Activated CD4-positive, alpha-beta memory T cell treated with anti-CD3 and anti-CD28 coated beads for 36 hours (primary cell): ENCODE data around the gene GLDC. TPM values are rescaled to one million over a fixed set of nuclear protein-coding genes. Genes with fewer than 3 reads are reported as not detected.

Experiments used
- CTCF ChIA-PET: fragments of 350-600 bp; sonication (Branson Sonifier 250); formaldehyde crosslinking; loops from one replicate; lab custom pipeline; 2021; ENCODE audit warnings: antibody characterized with exemption, inconsistent platforms; lab: Charles Lee
- POLR2A ChIA-PET: fragments of 350-600 bp; sonication (Branson Sonifier 250); formaldehyde crosslinking; loops from one replicate; lab custom pipeline; 2021; ENCODE audit warnings: antibody characterized with exemption; lab: Charles Lee
- DNase-seq: peaks from one replicate; pipeline ENCODE4 v3.0.0-alpha.2; 2020
- H3K27ac Mint-ChIP-seq: one replicate; pipeline ENCODE4 v1.8.0; 2021; ENCODE audit warnings: mixed read lengths
- H3K27me3 Mint-ChIP-seq: one replicate; pipeline ENCODE4 v1.8.0; 2021; ENCODE audit warnings: mixed read lengths
- H3K36me3 Mint-ChIP-seq: one replicate; pipeline ENCODE4 v1.8.0; 2021; ENCODE audit warnings: mixed read lengths
- H3K4me1 Mint-ChIP-seq: one replicate; pipeline ENCODE4 v1.8.0; 2021; ENCODE audit warnings: low read depth, mixed read lengths
- H3K4me3 Mint-ChIP-seq: one replicate; pipeline ENCODE4 v1.8.0; 2021; ENCODE audit warnings: mild to moderate bottlenecking, mixed read lengths
- H3K9me3 Mint-ChIP-seq: one replicate; pipeline ENCODE4 v1.8.0; 2021; ENCODE audit warnings: mixed read lengths
- intact Hi-C: fragments of 100-400 bp; cut with micrococcal nuclease; formaldehyde crosslinking; loops from one replicate; pipeline ENCODE4 v1.15.1; 2023
- total RNA-seq, 2 experiments: library from RNA; stranded (reverse); gene quantifications; one replicate each; pipeline ENCODE4 v1.2.3, GENCODE V29; 2021

GLDC gene
- total RNA-seq, 2 experiments from 2014 or later, result 7.1 to 9.9 TPM

DNA sequence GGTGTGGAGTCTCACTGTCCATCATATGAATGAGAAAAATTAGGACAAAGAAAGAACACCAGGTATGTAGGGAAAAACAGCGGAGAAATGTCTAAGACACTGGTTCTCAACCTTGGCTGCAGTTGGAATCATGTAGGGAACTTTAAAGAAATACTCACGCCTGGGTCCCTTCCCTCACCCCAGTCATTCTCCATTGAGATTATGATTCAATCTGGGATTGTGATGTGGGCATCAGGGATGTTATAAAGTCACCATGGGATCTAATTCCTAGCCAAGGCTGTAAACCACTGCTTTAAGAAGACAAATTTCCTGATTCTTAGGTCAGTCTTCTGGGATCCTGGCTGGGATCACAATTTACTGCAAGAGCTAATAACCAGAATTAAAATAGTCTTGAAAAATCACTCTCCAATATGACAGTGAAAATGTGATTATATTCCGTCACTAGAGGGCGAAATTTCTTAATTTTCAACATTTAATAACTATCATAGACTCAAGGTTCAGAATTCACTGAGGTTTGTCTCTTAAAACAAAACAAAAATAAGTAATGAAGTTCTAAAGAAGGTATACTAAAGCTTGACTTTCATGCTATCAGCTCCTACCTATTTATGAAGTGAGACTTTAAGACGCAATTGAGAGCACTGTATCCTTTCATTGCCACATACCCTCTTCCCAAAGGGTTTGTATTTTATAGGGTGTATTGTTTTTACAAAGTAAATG is 60.5 kb downstream of the GLDC start:
- Mint-ChIP-seq H3K27me3 (no peaks in the 10 kb centered on the region), H3K4me3 (no peak overlapping the region), H3K36me3 (no peaks in the 10 kb centered on the region), H3K27ac (no peak overlapping the region), H3K4me1 (no peaks in the 10 kb centered on the region), H3K9me3 (no peaks in the 10 kb centered on the region)
- CTCF ChIA-PET, result interaction anchor here (0.6 to 3.1 kb wide), 23 partner anchors 10 to 230 kb away, joined by 3 to 14 read pairs (median 4); partner anchors contain the start of gene GLDC
- POLR2A ChIA-PET, result no interaction called here
- DNase-seq, result no peak
- intact Hi-C loops, result loop anchor here (1.0 to 5.0 kb wide), 2 partner anchors 82 to 152 kb away; no protein-coding TSS in a partner anchor

- intact Hi-C loops, result no loop called here
- Mint-ChIP-seq H3K27me3 (no peaks in the 10 kb centered on the region), H3K36me3 (no peaks in the 10 kb centered on the region), H3K4me3 (no peak overlapping the region), H3K9me3 (no peaks in the 10 kb centered on the region), H3K27ac (no peak overlapping the region), H3K4me1 (no peaks in the 10 kb centered on the region)
- DNase-seq, result no peak
- CTCF ChIA-PET, result interaction anchor here (1.0 to 1.3 kb wide), 2 partner anchors 12 to 86 kb away, joined by 3 read pairs; no protein-coding TSS in a partner anchor
- POLR2A ChIA-PET, result no interaction called here
Measured at GRCh38 chr9:6581253-6581652, 64.3 kb downstream of the GLDC start.

- Mint-ChIP-seq H3K27me3 (peaks cover 2% of the 10 kb centered on the region), H3K4me1 (no peaks in the 10 kb centered on the region), H3K4me3 (no peak overlapping the region), H3K9me3 (no peaks in the 10 kb centered on the region), H3K27ac (no peak overlapping the region), H3K36me3 (no peaks in the 10 kb centered on the region)
- CTCF ChIA-PET, result interaction anchor here (0.7 to 1.1 kb wide), 2 partner anchors 83 to 160 kb away, joined by 3 to 4 read pairs; no protein-coding TSS in a partner anchor
- POLR2A ChIA-PET, result no interaction called here
- no peak for DNase-seq
- intact Hi-C loops, result no loop called here
Measured at GRCh38 chr9:6579613-6580012, 65.9 kb downstream of the GLDC start.

DNA sequence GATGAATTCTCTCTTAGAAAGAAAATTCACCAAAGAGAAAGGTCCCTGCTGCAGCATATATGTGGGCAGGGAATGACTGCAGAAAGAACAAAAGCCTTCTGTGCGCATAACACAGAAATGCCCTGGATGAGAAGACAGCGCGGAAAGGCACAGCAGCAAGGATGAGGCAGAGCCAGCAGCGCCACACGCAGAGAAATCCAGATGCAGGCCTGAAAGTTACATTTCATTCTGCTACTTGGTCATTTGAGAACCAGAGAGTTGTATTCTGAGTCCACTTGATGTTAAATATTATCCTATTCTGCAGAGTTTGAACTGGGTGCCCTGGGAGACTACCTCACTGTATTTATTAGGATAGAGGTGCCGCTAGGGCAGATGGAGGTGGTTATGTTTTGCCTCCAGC is 68.5 kb downstream of the GLDC start:
- H3K27me3 Mint-ChIP-seq, result peaks cover 8% of the 10 kb centered on the region
- H3K36me3 Mint-ChIP-seq, result no peaks in the 10 kb centered on the region
- H3K9me3 Mint-ChIP-seq, result no peaks in the 10 kb centered on the region

GRCh38 chr9:6575324-6576034 is 70.0 kb downstream of the GLDC start:
- no peak overlapping the region for H3K4me3 Mint-ChIP-seq
- peaks cover 12% of the 10 kb centered on the region for H3K27me3 Mint-ChIP-seq
- intact Hi-C loops, result no loop called here
- no peaks in the 10 kb centered on the region for H3K9me3 Mint-ChIP-seq
- ChIA-PET POLR2A (no interaction called here), CTCF (interaction anchor here (1.0 to 2.1 kb wide), 2 partner anchors 10 to 225 kb away, joined by 3 to 14 read pairs; no protein-coding TSS in a partner anchor)
- no peak for DNase-seq
- H3K27ac Mint-ChIP-seq, result no peak overlapping the region
- H3K4me1 Mint-ChIP-seq, result no peaks in the 10 kb centered on the region
- no peaks in the 10 kb centered on the region for H3K36me3 Mint-ChIP-seq

More for the DNA sequence above, 68.5 kb downstream of the GLDC start:
- Mint-ChIP-seq H3K27ac (no peak overlapping the region), H3K4me1 (no peaks in the 10 kb centered on the region), H3K4me3 (no peak overlapping the region)
- intact Hi-C loops, result no loop called here
- POLR2A ChIA-PET, result no interaction called here
- DNase-seq, result no peak
- CTCF ChIA-PET, result interaction anchor here (0.9 kb wide), 1 partner anchor 158 kb away, joined by 3 read pairs; no protein-coding TSS in a partner anchor

GRCh38 chr9:6567140-6567591 is 78.4 kb downstream of the GLDC start:
- H3K27ac Mint-ChIP-seq, result peak overlapping the region; percentile 88
- CTCF ChIA-PET, result interaction anchor here (0.8 to 5.0 kb wide), 12 partner anchors 19 to 220 kb away, joined by 3 to 136 read pairs (median 3); partner anchors contain the start of gene UHRF2
- no peaks in the 10 kb centered on the region for H3K9me3 Mint-ChIP-seq
- H3K4me1 Mint-ChIP-seq, result peaks cover 24% of the 10 kb centered on the region
- H3K4me3 Mint-ChIP-seq, result peak overlapping the region; percentile 44
- intact Hi-C loops, result loop anchor here (2.0 to 5.0 kb wide), 3 partner anchors 138 to 715 kb away; no protein-coding TSS in a partner anchor
- DNase-seq, result peak; percentile 75
- H3K36me3 Mint-ChIP-seq, result no peaks in the 10 kb centered on the region
- POLR2A ChIA-PET, result interaction anchor here (0.6 to 1.3 kb wide), 4 partner anchors 31 to 191 kb away, joined by 4 to 5 read pairs (median 4); partner anchors contain the start of genes KDM4C and UHRF2
- peaks cover 6% of the 10 kb centered on the region for H3K27me3 Mint-ChIP-seq

DNA sequence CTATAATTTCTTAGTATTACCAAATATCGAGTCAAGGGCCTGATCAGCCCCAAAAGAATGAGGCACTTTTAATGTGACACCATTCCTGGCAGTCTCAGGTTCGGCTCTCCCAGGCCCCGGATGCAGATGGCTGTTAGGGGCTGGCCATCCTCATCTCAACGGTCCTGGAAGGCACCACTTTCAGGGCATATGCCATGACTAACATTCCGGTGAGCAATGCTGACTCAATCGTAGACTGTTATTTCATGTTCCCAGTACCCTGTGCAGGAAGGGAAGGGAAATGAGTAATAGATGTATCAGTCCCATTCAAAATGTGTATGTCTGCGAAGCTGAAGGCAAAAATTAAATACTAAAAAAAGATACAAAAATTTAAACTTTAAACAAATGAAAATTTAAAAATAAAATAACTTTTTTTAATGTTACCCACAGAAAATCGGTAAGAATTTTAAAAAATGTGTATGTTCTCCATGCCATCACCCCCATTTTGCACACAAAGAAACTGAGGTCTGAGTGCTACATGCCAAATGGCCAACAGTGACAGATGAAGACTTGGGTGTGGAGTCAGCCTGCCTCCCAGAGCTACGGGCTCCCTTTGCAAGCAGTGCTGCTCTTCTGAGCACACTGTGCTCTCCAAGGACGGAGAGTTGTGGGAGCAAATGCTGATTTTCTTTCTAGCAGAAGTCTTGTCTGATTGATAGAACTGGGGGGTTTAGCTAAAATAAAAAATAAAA is 79.0 kb downstream of the GLDC start:
- Mint-ChIP-seq H3K36me3 (no peaks in the 10 kb centered on the region), H3K9me3 (no peaks in the 10 kb centered on the region), H3K27me3 (peaks cover 3% of the 10 kb centered on the region), H3K4me1 (peaks cover 24% of the 10 kb centered on the region), H3K4me3 (no peak overlapping the region), H3K27ac (peak overlapping the region; percentile 88)
- ChIA-PET CTCF (interaction anchor here (0.9 to 5.0 kb wide), 7 partner anchors 19 to 211 kb away, joined by 3 to 136 read pairs (median 3); partner anchors contain the start of gene UHRF2), POLR2A (interaction anchor here (0.6 to 1.6 kb wide), 4 partner anchors 32 to 191 kb away, joined by 3 to 5 read pairs (median 4); partner anchors contain the start of genes KDM4C and UHRF2)
- peak; percentile 80 for DNase-seq
- intact Hi-C loops, result loop anchor here (1.0 to 5.0 kb wide), 7 partner anchors 32 to 714 kb away; partner anchors contain the start of gene UHRF2

DNA sequence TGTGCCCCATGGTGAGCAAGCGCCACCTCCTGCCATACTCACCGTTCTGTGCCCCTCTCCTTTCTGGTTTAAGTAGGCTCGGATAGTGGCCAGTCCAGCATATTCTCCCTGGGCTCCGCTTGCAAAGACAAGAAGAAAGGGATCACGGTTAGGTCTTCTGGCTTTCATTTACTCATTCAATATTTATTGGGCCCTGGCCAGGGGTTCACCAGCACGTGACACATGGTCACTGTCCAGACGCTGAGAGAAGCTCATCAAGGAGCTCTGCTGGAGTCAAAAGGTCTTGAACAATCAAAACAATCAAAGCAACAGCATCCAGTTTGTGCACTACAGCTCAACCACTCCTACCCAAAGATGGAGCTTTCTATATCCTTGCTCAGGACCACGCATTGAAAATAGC is 80.2 kb downstream of the GLDC start:
- POLR2A ChIA-PET, result interaction anchor here (1.6 kb wide), 1 partner anchor 192 kb away, joined by 3 read pairs; no protein-coding TSS in a partner anchor
- H3K9me3 Mint-ChIP-seq, result no peaks in the 10 kb centered on the region

GRCh38 chr9:6564868-6565267 is 80.7 kb downstream of the GLDC start:
- ChIA-PET CTCF (interaction anchor here (5.0 kb wide), 1 partner anchor 210 kb away, joined by 136 read pairs; no protein-coding TSS in a partner anchor), POLR2A (interaction anchor here (1.6 kb wide), 1 partner anchor 192 kb away, joined by 3 read pairs; no protein-coding TSS in a partner anchor)
- intact Hi-C loops, result loop anchor here (5.0 kb wide), 2 partner anchors 678 to 713 kb away; no protein-coding TSS in a partner anchor
- no peak overlapping the region for H3K4me3 Mint-ChIP-seq
- no peak overlapping the region for H3K27ac Mint-ChIP-seq
- H3K4me1 Mint-ChIP-seq, result peaks cover 24% of the 10 kb centered on the region
- H3K9me3 Mint-ChIP-seq, result no peaks in the 10 kb centered on the region
- no peak for DNase-seq
- H3K27me3 Mint-ChIP-seq, result no peaks in the 10 kb centered on the region
- no peaks in the 10 kb centered on the region for H3K36me3 Mint-ChIP-seq

More for the DNA sequence above, 80.2 kb downstream of the GLDC start:
- no peak overlapping the region for H3K4me3 Mint-ChIP-seq
- DNase-seq, result no peak
- no peaks in the 10 kb centered on the region for H3K36me3 Mint-ChIP-seq
- H3K27ac Mint-ChIP-seq, result no peak overlapping the region
- intact Hi-C loops, result loop anchor here (5.0 kb wide), 2 partner anchors 678 to 713 kb away; no protein-coding TSS in a partner anchor
- H3K4me1 Mint-ChIP-seq, result peaks cover 24% of the 10 kb centered on the region
- CTCF ChIA-PET, result interaction anchor here (5.0 kb wide), 1 partner anchor 210 kb away, joined by 136 read pairs; no protein-coding TSS in a partner anchor
- no peaks in the 10 kb centered on the region for H3K27me3 Mint-ChIP-seq

DNA sequence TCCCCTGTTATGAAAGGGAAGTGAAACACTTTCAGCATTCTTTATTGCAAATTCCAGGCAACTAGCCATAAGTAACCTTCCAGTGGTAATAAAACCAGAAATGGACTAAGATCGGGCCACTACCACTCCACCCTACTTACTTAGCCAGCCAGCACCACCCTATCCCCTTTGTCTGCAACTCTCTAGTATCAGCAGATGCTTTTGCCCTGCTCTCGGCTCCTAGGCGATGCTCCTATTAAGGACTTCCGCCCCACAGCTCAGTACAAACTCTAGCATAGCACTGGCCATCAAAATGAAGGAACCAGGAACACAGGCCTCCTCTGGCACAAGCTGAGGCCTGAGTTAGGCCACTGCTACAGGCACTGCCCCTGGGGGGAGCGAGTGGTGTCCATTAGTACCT is 81.2 kb downstream of the GLDC start:
- H3K27me3 Mint-ChIP-seq, result no peaks in the 10 kb centered on the region
- CTCF ChIA-PET, result no interaction called here
- peaks cover 24% of the 10 kb centered on the region for H3K4me1 Mint-ChIP-seq
- no peak overlapping the region for H3K27ac Mint-ChIP-seq
- H3K9me3 Mint-ChIP-seq, result no peaks in the 10 kb centered on the region
- no peak for DNase-seq
- no peak overlapping the region for H3K4me3 Mint-ChIP-seq
- POLR2A ChIA-PET, result no interaction called here
- no peaks in the 10 kb centered on the region for H3K36me3 Mint-ChIP-seq
- intact Hi-C loops, result no loop called here
